HUDEP-2 (cell line): ENCODE measurements around the gene HINT3.
"Not testable (repeated sequence)": the region's sequence is repeated elsewhere in the genome, so short reads cannot be mapped to it uniquely, and the experiment has no call there.

Experiments used
- DNase-seq, 76 experiments: peaks; one replicate each; lab custom pipeline; 2025; ENCODE audit not compliant: unreplicated experiment in 76 of 76; lab: John Stamatoyannopoulos, UW

The HINT3 gene

DNA sequence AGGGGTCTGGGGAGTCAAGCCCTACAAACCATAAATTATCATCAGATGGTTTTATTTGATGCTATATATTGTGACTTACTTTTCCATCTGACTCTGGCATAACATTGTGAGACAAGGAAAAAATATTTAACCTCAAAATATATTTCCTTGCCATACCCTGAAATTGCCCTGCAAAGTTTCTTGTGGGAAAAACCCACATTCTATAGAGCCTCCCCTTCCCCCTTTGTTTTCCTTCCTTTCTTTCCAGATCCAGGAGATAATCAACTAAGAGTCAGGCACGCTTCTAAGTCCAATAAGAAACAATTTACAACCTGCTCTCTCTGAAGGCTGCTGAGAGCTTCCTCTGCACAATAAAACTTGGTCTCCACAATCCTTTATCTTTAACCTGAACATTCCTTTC, 17.5 kb upstream of the HINT3 start:
- no peak for DNase-seq

DNA sequence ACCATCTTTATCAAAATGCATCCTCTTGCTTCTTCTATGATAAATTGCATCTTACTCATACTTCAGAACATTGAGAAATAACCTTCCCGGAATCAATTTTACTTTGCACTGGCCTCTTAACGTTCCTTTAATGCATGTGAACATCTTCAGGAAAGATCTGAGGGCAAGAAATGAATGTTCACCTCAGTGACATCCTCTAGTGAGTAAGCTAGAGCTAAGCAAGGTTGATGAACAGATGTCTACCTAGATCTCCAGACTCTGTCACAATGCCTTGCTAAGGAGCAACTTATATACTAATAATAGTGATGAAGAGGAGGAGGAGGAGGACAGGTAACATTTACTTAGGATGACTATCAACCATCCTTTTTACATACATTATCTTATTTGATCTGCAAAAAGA, 16.8 kb upstream of the HINT3 start:
- no peak for DNase-seq

DNA sequence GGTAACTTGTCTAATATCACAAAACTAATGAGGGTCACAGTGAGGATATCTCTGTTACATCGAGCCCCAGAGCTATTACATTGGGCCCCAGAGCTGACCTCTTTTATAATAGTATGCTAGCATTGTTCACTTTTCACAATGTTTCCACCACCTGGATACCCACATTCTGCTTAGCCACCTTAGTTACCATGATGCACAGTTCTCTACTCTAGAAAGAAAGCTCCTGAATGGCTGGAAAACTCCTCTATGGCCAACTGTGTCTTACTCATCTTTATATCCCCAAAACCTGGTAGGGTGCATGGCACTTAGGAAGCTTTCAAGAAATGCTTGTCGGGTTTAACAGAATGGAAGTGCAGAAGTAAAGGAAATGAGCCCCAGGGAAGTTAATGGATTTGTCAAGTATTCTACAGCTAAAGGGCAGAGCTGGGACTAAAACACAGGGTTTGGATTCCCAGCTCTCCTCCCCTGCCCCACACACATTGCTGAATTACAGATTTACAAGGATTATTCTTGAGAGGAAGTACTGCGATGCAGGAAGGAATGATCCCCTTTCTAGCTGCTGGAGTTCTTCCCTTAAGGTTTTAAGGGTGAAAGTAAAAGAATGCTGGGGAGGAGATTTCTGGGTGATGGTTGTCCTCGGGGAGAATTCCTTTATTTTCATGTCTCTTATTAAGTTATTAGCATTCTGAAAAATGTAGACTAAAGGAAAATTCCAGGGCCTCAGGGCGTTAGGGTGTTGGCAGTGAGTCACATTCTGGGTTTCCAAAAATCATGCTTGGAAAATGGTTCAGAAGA, 16.1 kb upstream of the HINT3 start:
- DNase-seq: no peak

DNA sequence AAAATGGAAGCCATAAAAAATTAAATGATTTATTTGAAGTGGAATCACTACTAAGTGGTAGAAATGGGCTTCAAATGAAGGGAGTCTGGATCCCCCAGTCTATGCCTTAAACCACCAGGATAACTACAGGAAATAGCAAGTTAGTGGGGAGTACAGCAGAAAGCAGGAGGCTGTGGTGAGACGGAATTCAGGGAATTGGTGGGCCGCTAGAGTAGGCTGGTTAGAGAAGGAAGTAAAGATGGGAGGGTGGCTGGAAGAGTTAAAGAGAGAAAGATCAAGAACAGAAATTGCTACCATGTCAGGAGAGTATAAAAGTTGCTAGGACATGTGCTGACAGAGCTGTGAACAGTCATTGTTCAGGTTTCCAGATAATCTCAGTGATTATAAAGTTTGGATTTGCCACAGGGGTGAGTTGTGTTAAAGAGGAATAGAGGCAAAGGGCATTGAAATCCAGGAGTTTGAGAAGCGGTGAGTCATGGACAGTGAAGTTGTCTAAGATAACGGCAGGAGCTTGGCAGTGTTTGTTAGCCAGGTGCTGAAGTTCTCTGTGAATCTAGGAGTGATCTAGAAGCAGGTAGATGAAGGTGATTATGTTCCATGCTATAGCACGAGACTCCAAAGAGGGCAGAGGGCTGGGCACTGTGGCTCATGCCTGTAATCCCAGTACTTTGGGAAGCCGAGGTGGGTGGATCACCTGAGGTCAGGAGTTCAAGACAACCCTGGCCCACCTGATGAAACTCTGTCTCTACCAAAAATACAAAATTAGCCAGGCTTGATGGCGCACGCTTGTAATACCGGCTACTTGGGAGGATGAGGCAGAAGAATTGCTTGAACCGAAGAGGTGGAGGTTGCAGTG, 13.7 kb upstream of the HINT3 start:
- DNase-seq: no peak

DNA sequence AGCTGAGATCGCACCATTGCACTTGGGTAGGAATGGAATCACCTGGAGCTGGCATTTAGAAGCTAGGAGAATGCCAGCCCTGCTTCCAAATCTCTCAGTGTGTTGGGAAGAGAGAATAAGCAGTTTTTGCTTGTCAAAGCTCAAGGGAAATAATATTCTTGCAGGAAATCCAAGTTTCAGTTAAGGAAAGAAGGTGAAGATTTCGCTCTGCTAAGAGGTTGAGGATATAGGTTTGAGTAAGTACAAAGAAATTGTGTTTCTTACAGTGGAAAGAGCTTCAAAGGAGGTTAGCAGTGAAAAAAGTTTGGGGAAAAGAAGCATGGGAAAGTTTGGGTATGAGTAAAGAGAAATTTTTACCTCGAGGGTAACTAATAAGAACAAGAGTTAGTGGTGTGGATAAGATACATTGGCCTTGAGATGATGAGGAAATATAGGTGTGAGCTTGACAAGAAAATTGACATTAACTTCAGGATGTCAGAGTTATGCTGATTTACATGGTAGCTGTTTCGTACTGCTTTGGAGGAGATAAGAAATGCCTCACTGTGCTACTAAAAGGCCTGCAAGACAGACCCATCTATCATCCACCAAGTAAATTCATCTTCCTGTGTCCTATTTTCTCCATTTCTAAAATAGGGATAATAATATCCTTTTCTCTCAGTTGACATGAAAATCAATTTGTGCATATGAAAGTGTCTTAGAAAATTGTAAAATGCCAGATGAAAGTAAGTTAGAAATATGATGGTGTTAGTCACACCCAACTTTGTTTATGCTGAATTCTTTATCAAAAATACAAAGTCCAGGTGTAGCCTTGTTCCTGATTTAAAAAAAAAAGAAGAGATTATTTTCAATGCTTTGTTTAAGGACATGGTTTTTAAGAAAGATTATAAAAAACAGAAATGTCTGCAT, 12.8 kb upstream of the HINT3 start:
- DNase-seq: no peak

DNA sequence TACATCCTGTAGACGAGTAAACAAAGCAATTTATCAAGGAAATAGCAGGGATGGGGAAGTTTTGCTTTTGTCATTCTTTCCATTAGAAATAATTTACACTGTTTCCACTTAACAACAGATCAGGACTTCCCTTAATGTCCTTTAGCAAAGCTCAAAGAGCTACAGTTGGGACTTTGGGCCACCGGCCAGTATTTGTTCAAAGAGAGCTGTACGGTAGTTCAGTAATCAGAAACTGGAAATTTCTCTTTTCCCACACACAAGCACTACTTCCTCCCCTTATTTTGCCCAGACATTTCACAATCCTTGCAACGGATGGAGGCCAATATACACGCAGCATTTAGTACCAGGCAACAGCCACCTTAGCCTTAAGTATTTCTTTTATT, 12.1 kb upstream of the HINT3 start:
- no peak for DNase-seq

DNA sequence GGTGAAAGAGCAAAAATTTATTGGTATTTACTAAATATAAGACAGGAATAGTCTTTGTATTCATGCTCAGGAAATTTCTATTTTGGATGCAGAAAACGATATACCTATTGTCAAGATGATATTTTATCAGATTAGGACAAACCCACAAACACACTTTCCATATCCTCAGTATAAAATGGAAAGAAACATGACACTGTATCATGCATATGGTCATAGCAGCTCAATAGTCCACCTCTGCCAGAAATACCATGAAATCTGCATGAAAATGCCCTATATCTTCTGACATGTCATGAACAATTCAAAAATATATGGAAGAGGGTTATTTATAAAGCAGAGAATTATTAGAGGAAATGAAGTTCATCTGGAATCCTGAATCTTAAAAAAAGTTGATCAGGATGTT, 11.7 kb upstream of the HINT3 start:
- no peak for DNase-seq

DNA sequence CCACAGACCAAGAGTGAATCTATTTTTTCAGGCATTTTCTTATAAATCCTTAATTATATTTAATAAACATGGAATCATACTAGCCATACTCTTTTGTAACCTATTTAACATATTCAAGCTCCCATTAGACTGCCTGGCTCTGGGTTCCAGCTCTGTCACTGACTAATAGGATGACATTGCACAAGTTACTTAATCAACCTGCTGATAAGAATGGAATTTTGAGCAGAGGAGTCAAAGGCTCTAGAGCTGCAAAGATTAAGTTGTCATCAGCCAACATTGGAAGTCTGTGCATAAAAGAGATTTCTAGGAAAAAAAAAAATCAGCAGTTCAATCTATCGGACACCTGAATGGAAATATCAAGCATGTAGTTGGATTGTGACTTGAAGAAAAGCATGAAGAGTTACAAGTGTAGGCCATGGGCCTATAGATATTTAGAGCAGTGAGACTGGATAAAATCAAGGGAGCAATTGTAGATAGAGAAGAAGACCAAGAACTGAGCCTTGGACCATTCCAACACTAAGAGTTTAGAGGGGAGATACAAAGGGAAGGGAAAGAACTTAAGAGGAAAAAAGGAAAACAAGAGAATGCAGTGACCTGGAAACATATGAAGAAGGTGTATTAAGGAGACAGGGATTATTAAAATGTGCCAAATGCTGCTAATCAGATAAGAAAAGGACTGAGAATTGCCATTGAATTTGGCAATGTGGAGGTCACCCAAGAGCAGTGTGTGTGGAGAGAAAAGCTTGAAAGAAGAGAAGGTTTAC, 11.0 kb upstream of the HINT3 start:
- DNase-seq: peak in 5 of 76 experiments; percentile 13 to 42 (median 29)

DNA sequence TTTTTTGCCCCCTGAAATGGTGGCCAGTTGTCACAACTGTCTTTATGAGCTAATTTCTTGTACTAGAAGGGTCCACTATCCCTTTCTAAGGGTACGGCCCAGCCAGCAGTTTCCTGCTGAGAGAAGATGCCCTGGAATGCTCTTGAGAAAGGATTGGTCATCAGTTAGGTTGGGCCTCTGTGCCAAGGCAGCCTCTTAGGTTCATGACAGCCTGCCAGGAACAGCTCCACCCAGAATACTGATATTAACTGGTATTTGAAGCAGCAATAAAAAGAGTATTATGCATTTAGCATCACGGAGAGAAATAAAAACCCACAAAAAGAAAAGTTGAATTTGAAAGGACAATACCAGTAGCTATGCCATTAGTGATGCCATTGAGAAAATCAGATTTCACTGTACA, 9.0 kb upstream of the HINT3 start:
- DNase-seq: peak in 20 of 76 experiments; percentile 10 to 56 (median 32)

DNA sequence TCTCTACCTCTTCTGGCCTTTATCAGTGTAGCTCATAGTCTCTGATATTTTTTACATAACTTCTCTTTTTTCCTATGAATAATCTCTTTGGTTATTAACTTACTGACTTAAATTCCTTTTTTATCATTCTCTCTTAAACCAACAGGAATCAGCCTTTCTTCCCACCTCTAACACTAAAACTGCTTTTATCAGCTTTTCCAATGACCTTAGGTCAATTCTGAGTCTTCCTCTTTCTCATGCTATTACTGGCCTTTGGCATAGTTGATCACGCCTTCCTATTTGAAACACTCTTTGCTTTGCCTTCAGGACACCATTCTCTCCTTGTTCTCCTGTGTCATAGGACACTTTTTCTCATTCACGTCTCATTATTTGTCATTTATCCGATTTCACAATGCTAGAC, 8.1 kb upstream of the HINT3 start:
- DNase-seq: peak in 1 of 76 experiments; percentile 44

DNA sequence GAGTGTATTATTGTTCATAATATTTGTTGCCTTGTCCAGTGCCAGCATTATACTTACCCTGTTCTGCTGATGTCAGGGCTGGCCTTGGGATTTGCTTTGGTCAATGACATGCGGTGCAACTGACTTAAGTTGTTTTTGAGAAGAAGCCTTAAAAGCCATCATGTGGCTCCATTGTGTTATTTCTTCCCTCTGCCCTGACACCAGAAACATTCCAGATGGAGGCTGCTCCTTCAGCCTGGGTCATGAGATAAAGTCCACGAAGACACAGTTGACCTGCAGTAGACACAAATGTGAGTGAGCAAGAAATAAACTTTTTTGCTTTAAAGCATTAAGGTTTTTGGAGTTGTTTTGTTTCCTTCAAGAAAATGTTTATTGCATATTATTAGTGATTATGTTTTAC, 7.5 kb upstream of the HINT3 start:
- DNase-seq: no peak

DNA sequence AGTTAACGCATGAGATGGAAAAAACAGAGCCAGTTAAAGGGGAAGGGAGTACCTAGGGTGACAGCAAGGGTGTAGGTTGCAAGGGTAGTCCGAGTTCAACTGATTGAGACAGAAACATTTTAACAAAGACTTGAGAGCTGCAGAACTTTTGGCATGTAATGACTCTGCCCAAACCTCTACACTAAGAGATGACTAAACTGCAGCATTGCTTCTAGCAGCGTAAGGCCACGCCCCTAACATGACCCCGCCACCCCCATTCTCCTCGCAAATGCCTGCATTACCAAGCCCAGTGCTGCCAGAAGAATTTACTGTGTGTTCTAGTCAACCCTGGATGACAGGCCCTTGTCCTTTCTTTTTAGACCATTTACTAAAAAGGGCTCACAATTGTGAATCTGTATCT, 6.3 kb upstream of the HINT3 start:
- DNase-seq: peak in 2 of 76 experiments; percentile 7 to 21

DNA sequence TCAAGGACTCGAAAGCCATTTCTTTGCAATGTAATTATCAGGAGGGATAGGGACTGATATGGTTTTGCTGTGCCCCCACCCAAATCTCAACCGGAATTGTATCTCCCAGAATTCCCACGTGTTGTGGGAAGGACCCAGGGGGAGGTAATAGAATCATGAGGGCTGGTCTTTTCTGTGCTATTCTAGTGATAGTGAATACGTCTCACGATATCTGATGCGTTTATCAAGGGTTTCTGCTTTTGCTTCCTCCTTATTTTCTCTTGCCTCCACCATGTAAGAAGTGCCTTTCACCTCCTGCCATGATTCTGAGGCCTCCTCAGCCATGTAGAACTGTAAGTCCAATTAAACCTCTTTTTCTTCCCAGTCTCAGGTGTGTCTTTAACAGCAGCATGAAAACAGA, 5.9 kb upstream of the HINT3 start:
- not testable (repeated sequence) for DNase-seq

DNA sequence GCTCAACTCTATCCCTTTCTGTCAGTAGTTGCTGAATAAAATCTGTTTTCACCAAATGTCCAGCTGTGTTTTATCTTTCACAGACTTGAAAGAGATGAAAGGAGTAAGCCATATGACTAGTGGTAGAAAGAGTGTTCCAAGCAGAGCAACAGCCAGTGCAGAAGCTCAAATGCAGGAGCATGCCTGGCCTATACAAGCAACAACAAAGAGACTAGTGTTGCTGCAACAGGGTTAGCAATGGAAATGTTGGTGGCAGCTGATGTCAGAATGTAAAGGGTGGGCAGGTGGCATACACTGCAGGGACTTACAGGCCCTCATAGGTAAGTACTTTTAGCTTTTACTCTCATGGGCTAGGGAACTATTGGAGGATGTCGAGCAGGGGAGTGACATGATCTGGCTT, 5.2 kb upstream of the HINT3 start:
- no peak for DNase-seq

DNA sequence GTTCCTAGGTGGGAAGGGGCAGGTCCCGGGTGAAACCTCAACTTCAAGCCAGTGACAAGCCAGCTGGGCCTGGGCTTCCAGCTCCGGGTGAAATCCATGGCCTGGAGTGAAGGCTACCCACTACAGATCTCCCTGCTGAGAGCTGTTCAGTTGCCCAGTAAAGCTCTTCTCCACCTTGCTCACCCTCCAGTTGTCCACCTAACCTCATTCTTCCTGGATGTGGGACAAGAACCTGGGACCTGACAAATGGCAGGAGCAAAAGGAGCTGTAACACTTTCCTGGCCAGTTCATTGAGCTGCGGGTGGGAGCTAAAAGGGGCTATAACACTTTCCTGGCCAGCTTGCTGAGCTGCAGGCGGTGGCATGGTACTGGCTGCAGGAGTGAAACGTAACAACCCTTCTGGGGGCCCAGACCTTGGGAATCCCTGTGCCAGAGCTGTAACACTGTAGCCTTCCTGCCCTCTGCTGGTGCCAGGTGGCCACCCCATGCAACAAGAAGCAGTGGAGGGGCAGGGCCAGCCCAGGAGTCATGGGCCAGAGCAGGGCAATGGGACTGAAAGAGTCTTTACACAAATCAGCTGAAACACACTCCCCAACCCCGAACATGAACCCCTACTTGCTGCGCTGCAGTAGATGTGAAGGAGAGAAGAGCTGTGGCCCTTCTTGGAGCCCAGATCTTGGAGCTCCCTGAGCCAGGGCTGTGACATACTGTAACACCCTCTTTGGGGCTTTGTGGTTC, 3.6 kb upstream of the HINT3 start:
- DNase-seq: peak in 54 of 76 experiments; percentile 18 to 77 (median 46)

DNA sequence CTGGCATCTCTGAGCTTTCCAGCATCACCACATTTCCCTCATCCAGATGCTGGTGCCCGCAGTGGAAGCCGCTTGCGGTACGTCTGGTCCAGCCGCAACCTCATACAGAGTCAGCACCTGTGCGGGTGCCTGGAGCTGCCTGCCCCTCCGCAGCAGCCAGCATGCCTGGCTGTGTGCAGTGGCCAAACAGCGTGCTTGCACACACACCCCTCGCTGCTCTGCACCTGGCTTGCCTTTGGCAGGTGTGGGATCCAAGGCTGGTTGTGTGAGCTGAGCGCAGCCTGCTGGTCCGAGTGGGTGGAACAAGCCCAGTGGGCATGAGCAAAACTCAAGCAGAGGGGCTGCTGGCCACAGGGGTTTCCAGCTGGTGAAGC, 3.1 kb upstream of the HINT3 start:
- peak in 1 of 76 experiments; percentile 4 for DNase-seq

DNA sequence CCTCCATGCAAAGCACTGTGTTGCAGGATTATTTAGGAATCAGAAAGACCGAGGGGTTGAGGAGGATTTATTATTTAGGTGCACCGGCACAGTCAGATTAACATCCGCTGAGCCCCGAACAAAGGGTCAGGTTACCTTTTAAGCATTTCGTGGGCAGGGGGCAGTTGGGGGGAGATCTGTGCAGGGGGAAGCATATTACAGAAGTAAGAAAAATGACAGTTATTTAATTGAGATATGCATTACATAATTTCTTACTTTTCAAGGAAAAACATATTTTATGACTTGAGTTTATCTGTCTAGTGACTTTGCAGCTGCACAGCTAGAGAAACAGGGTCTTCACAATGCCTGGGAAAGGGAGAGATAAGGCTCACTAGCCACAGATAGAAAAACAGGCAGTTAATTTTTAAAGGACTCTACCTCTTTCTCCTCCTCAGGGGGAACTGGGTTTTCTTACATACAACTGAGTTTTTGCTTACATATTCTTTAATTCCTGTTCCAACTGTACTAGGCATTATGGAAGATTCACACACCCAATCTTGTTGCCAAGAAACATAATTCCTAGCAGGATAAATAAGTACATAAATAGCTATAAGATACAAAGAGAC, 1.7 kb upstream of the HINT3 start:
- DNase-seq: no peak

DNA sequence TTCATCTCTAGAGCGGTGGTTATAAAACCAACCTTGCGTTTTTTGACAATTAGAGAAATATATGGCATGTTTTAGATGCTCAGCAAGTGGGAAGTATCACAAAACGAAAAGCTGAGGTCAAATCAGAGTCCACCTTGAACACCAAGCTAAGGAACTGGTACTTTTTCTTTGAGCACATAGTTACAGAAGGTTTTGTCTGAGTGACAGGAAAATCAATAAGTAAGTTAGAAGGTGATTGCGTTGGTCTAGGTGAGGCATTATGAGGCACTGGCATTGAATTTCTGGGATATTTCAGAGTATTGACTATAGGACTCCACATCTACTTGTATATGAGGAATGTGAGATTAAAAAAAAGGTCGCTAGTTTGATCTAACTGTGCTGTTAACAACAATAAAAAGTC, 597 bp upstream of the HINT3 start:
- no peak for DNase-seq

DNA sequence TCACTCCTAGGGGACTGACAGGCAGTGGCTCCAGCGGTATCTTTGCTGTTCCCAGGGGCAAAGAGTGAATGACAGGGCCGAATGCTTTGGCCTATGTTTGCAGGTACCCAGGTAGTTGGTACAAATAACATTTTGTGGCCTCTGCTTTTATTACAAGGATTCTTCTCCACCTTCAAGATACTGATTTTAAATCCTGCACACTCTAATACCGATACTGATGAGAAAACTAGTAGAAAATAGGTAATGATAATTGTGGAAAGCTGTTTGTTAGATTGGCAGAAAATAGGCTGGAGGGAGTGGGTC, 772 bp downstream of the HINT3 start:
- DNase-seq: peak in 1 of 76 experiments; percentile 30
